Hepatocyte (in vitro differentiated cells): ENCODE measurements around the gene VAV2.

Experiments used
- EZH2phosphoT487 ChIP-seq: fragments of 200-600 bp; sonication (generic); IDR thresholded peaks from one replicate; pipeline ENCODE4 v1.6.1; 2018; ENCODE audit warnings: antibody characterized with exemption, mild to moderate bottlenecking, low read depth, moderate library complexity; ENCODE audit not compliant: unreplicated experiment, severe bottlenecking
- TF ChIP-seq, protein P1 (sequence below): fragments of 200-600 bp; sonication (generic); IDR thresholded peaks from 2 replicates; pipeline ENCODE4 v1.5.1; 2016; ENCODE audit warnings: antibody characterized with exemption, mild to moderate bottlenecking; ENCODE audit not compliant: poor library complexity

DNA sequence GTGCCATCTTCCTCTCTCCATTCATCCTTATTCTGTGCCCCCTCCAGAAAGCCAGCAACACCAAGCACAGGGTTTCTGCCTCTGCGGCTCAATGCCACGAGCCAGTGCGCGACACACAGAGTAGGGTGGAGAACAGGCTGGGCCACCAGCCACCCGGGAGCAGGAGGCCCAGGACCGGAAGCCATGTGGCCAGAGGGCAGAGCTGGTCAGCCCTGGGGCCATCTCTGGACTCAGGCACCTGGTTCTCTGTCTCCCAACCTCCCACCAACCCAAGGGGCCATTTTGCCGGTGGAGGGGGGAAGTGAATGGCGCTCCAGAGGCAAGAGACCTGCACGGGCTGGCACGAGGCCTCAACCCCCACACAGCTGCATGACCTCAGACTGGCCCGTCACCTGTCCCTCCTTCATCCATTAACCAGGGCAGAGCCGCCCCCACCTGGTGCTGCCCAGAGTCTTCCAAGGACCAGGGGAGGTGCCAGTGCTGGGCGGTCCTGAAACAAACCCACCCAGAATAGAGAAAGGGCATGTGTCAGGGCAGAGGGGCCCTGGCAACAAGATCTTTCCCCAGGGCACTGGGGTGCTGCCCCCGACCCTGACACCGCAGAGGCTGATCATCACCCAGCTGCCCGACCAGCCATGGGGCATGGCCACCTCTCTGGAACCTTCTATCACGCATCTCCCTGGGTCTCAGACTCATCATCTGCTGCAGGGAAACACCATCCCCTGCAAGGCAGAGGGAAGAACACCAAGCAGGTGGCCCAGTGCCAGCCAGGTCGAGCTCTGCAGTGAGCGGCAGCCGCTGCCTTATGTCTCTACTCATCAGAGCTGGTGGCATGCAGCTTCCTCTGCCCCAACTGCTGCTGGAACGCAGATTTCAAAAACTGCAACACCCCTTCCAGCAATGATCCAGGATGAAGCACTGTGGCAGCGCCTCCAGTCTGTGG lies 11.9 kb downstream of the VAV2 start:
- TF ChIP-seq, protein P1, sequence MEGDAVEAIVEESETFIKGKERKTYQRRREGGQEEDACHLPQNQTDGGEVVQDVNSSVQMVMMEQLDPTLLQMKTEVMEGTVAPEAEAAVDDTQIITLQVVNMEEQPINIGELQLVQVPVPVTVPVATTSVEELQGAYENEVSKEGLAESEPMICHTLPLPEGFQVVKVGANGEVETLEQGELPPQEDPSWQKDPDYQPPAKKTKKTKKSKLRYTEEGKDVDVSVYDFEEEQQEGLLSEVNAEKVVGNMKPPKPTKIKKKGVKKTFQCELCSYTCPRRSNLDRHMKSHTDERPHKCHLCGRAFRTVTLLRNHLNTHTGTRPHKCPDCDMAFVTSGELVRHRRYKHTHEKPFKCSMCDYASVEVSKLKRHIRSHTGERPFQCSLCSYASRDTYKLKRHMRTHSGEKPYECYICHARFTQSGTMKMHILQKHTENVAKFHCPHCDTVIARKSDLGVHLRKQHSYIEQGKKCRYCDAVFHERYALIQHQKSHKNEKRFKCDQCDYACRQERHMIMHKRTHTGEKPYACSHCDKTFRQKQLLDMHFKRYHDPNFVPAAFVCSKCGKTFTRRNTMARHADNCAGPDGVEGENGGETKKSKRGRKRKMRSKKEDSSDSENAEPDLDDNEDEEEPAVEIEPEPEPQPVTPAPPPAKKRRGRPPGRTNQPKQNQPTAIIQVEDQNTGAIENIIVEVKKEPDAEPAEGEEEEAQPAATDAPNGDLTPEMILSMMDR, result no peak
- no peak for TF ChIP-seq EZH2phosphoT487
